Measurements from ENCODE around the gene PGM1.

PGM1 gene

DNA sequence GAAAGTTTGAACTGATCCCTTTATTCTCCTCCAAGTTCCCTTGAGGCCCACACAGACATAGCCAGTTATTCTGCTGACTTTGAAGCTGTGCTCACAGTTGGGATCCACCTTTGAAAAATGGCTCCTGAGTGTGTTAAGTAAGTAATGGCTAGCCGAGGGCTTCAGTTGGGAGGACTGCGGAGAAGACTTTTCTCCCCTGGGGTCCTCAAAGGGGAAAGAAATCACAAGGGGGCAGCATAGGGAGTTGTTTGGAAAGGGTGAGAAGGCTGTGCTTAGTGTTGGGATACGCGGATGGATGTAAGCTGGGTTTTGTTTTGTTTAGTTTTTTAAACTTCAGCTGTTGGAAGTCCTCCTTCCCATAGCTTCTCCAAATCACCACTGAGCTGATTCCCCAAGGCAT lies 8.3 kb downstream of the PGM1 start:
- DNase-seq: no peak

DNA sequence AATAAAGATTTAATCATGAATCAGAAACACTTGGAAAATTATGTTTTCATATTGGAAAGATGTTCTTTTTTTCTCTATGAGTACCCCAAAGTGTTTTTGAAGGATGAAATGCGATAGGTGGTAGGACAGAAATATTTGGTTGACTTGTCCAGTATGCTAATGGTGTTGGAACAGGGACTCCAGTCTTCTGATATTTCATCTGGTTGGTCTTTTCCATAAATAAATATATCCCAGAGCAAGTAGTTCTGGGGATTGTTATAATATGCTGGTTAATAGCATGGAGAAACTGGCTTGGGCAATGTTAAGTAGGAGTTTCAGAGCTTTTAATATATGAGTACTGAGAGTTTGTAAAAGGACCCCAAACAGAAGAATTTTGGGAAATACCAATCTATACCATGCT lies 8.7 kb downstream of the PGM1 start:
- DNase-seq: no peak

DNA sequence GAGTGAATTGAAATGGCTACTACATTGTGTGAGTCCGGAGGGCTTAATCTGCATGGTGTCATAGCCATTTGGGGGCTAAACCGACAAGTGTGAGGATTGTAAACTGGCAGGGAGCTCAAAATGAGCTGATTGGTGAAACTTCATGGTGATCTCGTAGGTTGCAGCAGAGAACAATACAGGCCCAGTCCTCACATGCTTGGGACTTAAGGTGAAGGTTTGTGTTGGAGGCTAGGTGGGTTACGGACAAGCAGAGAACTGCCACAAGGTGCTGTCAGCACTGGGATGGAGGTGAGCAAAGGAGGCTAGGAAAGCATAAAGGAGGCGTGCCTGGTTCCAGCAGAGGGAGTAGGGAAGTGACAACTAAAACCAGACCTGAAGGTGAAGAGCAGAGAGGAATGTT lies 9.4 kb downstream of the PGM1 start:
- DNase-seq: no peak

DNA sequence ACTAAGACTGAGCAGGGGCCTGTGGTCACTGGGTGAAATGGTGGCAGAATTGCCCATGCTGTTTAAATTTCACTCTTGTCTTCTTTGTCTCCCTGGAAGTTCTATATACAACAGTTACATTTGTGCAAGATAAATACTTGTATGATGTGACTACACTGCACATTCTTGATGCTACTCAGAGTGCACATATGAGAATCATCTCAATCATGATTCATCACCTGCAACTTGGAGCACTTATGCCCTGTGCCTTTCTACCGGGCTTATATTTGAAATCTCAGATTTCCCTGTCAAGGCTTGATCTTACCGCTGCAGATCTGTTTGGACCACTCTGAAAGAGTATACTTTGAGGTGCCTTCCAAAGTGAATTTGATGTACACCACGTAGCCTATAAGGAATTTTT lies 10.6 kb downstream of the PGM1 start:
- no peak for DNase-seq

DNA sequence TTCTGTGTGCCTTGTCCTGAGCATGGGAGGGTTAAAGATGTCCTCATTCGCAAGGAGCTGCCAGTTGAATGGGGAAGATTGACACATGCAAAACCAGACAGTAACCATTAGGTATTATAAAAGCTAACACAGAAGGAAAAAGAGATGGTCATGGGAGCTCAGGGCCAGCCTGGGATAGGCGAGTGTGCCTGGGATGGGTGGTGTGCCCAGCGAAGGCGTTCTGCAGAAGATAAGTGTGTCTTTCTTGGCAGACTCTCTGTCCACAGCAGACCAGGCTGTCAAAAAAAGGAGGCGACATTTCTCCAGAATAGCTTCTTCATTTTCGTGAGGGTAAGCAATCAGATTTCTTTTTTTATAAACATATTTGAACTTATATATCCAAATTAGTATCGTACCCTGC lies 14.1 kb downstream of the PGM1 start:
- DNase-seq: no peak

DNA sequence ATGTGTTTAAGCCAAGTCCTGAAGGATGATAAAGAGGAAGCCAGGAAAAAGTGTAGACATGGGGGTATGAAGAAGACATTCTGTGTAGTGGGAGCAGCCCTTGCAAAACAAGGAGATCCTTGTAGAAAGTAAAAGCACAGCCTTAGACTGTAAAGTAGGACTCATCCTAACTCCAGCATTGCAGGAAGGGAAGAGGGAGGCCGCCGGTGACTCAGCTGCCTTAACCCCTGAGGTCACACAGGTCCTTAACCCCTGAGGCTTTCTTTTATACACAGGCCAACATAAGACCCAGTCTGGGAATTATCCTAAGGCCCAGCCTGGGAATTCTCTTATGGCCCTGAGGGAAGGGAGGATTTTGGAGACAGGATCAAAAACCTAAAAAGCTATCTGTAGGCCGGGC lies 18.0 kb downstream of the PGM1 start:
- DNase-seq: no peak

DNA sequence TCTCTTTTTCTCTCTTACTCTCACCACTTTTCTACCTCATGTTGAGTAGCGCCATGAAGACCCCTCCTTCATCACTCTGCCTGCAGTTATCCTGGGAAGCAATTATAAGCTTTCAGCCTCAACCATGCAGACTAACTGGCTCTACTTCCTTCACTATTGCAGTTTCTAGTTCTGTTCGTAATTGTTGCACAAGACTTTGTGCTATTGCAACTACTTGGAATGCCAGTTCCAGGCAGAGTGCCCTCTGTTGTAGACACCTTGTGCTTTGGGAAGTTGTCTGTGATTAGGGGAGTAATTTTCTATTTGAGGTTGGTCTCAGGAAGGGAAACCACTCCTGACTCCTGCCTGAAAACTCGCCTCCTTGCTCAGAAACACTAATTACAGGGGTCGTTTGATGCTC lies 19.4 kb downstream of the PGM1 start:
- DNase-seq: no peak

DNA sequence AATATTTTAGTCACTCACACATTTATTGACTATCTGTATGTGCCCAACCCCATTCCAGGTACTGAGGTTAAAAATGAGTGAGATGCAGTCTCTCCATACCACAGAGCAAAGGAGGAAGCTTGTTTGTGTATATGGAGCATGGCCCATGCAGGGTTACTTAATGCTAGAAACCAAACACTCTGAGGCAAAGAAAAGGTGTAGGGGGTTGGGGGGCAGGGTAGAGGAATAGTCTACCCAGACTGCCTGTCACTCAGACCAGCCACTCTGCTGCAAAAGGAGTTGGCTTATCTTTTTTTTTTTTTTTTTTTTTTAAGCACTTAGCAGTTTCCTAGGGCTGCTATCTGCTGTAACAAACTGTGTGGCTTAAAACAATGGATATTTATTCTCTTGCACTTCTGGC lies 19.8 kb downstream of the PGM1 start:
- DNase-seq: no peak

DNA sequence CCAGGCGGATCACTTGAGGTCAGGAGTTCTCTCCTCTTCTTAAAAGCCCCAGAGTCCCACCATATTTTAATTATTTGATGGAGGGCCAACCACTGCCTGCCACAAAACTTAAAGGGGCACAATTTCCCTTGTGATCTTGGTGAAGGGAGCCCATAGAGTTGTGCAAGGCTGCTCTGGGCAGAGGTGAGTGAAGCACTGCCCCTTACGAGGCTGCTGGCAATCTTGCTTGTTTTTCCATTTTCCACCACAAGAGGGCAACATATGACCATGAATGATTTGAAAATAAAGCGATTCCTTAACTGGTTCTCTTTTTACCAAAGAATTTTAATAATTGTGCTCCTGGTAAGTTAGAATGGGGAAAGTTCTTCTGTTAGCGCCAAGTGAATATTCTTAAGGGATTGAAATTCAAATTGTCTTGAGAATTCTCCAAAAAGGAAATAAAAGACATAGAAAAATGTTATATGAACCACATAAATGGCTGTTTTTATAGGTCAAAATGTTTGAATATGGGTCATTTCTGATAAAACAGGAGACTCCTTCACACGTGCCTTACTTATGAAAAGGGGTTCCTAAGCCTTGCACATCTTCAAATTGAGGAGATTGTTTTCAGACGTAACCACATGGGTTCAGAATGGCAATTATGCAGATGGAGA lies 22.7 kb downstream of the PGM1 start:
- DNase-seq: peak; percentile 20 to 63

DNA sequence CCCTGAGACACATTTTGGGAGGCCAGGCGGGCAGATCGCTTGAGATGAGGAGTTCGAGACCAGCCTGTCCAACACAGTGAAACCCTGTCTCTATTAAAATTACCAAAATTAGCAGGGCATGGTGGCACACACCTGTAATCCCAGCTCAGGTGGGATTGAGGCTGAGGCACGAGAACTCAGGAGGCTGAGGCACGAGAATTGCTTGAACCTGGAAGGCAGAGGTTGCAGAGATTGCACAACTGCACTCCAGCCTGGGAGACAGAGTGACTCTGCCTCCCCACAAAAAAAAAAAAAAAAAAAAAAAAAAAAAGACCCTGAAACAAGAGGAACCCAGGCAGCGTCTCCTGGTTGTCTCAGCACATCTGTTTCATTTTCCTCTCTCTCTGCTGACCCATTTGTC lies 24.2 kb downstream of the PGM1 start:
- no peak for DNase-seq

DNA sequence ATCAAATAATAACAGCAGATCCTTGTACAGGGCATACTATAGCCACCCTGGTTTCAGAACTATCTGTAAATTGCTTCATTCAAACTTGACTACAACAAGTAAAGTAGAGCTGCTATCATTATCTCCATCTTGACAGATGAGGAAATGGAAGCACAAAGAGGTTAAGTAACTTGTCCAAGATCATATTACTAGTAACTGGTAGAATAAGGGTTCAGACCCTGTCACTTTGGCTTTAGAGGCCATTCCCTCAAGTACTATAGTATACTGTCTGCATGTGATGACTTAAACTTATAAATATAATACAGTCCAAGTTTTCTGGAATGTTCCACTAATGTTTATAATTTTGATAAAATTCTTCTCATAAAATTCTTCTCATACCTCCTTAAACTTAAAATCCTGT lies 24.8 kb downstream of the PGM1 start:
- DNase-seq: no peak

DNA sequence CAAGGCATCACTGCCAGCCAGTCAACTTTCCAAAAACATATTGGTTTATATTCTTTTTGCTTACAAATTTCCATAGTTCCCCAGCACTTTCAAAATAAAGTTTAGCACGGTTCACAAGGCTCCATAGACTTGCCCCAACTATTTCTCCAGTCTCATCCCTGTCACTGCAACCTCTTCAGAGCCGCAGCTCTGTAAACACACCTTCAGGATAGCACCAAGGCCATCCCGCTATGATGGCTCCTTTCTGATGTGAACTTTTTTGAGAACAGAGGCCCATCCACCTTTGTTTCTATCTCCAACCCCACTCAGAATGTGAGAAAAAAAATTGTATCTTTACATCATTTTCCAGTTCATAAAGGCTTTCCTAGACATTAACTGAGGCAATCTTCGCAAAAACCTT lies 26.3 kb downstream of the PGM1 start:
- no peak for DNase-seq

DNA sequence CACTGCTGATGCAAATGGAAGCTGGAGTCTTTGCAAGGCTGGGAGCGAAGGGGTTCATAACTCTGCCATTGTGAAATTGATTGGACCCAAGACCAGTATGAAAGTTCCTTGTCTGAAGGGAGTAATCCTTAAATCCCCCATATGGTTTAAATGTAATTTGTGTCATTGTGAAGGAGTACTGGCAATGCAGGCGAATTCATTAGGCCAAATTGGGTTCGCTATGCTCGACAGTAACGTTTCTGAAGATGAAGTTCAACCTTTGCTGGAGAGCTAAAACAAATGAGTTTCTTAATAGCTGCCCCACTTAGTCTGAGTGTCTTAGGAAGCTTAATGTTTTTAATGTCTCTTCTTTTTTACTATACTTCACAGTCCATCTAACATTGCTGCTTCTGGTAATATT lies 27.5 kb downstream of the PGM1 start:
- no peak for DNase-seq

DNA sequence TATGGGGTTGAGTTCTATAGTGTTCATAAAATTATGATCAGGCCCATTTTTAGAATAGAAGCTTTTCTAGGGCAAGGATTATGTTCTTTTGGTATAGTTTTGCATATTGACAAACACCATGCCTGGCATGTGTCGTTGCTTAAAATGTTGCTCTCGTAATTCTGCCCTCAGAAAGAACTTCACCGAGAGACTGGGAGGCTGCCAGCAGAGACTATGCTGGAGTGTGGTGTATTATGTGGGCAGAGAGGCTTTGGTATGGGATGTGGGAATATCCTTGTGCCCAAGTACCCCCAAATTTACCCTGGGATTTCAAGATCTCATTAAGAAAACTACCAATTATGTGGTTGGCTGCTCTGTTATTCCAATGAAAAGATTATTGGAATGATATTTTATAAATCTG lies 27.9 kb downstream of the PGM1 start:
- no peak for DNase-seq

DNA sequence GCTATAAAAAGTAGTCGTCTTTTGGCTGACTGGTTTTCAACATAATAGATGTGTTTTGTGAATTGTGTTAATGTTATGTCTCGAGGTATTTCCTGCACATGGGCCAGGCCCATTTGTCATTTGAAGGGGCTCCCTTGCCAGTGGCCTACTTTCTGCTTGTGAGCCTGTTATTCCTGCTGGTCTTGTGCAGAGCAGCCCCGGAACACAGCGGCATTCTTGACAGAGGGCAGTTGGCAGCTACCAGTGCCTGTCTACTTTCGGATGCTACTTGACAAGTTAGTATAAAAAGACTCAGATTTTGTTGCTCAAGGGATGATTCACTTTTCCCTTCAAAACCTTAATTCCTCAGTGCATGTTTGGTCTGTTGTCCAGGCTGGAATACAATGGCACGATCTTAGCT lies 28.5 kb downstream of the PGM1 start:
- DNase-seq: no peak

DNA sequence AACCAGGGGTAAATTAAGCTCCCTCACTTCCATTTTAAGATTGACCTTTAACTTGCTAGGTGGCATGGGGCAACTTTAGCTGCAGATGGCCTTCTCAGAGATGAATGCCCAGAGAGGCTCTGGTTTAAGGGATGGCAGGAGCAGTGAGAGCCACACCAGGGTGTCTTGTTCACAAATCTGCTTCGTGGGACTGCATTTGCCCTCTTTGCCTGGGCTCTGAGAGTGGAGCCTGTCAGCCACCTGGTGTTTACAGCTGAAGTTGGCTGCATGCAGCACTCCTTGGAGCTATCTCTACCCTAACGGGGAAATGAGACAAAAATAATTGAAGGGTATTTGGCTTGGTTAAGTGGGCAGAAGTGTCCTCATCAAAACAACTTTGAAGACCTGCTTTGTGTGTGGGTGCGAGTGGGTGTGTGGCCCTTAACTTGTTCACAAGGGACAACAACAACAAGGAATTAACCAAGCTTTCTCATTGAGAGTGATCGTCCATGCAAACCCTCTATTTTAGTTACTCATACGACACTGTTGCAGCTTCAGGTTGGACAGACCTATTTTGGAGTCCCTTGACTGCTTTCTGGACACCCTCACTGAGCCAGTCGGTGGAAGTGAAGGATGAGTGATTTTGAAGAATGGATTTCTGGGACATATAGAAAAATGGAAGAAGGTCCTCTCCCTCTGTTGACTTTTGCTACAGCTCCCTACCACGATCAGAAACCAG lies 29.8 kb downstream of the PGM1 start:
- DNase-seq: no peak

DNA sequence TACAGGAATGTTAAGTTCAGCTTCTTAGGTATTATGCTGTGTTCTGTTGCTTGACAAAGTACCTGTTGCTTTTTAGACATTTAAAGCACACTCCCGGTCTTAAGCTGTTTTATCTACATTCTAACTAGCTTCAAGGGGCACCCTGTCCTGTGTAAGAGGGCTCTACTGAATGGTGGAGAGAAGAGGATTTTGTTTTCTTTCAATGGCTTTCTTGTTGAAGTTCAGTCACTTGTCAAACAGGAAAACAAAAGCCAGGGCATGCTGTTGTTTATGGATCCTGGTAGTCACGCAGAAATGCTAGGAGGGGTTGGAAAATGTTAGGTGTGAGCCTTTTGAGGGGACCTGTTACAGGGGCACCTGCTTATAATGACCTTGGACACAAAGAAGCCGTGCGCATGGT lies 30.7 kb downstream of the PGM1 start:
- DNase-seq: no peak

DNA sequence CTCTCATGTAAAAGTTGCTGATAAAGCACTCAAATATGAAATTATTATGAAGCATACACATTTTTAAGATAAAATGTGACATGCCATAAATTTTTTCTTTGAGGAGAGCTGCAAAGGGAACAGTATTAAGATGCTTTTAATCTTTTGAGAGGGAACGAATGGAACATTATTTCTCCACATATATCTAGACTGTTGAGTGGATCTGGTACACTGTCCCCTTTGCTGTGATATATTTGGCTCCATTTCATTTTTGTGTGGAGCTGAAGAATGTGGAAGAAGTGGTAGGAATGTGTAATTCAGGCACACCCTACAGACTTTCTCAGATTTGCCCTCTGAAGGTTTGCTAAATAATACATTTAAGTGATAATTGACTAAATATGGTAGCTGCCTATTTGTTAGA lies 31.7 kb downstream of the PGM1 start:
- DNase-seq: no peak

DNA sequence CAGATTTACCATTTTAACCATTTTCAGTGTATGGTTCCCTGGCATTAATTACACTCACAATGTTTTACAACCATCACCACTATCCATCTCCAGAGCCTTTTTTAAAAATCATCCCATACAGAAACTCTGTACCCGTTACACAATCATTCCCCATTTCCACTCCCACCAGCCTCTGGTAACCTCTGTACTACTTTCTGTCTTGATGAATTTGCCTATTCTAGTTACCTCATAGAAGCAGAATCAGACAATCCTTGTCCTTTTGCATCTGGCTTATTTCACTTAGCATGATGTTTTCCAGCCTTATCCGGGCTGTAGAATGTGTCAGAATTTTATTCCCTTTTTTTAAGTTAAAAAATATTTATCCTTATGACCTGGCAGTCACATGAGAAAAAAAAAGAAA lies 33.0 kb downstream of the PGM1 start:
- no peak for DNase-seq

DNA sequence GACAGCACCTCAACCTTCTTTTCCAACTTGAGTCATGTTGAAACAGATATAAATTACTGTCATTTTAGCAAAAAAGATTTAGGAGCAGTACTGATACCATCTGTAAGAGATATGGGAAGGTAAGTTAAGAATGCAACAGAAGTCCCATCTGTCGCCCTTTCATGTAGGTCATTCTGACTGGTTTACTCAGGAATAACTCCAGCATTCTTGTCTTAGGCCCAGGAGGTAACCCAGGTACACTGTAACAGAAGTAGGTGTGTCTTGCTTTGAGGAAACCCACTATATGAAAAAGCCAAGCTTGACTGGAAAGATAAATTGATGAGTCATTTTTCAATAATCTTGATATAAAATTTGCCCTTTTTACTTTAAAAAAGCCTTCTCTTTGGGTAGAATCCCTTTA lies 35.4 kb downstream of the PGM1 start:
- DNase-seq: no peak

DNA sequence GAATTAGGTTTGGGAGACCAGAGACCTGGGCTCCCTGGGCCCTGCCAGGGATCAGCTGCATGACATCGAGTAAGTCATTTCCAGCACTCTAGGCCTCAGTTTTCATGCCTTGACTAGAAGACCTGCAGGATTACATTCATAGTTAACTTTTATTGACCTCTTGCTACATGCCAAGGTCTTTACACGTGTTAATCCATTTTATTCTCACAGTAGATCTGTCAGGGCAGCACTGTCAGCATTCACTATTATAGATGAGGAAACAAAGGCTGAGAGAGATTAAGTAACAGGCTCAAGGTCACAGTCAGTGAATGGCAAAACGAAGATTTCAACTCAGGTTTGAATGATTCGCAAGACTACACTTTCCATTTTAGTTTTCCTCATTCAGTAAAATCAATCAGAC lies 37.0 kb downstream of the PGM1 start:
- DNase-seq: no peak

DNA sequence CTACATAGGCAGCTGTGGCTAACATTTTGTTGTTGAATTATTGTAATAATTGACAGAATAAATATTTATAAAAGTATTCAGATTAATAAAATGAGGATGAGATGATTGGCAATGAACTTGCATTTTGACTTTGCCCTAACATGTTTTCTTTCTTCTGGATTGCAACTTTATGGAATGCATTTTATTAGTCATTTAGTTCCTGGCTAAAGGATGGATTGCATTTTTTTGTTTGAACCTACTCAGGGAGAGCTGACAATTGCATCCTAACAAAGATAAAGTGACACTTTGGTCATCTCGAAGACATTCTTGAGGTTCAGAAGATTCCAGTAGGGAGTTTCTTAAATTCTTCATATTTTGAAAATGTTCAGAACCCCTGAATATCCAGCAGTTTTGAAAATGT lies 37.5 kb downstream of the PGM1 start:
- no peak for DNase-seq

DNA sequence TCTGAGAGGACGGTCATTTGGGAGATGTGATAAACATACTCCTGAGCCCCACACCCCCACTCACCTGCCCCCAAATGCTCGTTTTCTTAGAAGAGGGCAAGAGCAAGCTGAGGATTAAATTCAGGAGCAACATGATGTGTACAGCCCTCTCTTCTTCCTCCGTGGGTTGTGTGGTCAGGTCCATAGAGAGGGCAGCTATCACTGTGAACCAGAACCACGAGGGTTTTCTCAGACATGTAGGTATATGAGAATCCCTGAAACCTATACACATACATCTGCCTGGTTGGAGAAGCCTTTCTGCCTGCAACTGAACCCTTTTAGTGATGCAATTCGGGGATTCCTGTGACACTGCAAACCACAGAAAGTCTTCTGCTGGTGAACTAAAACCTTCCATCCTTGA lies 38.9 kb downstream of the PGM1 start:
- DNase-seq: no peak

DNA sequence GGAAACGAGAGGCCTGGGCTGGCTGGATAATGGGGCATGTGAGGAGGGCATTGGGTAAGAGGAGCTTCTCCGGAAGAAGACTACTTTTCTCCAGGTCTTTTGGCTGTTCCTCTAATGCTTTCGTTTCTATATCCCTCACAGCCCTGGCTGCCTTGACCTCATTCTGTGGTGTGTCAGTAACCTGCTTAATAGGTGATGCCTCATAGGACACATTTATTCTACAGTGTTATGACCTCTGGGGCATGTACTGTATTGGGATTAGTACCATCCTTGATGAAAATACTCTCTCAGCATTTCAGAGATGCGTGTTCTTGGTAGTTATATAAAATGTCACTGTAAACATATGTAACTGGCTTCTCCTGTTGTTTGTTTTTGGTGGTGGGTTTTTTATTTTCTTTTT lies 40.1 kb downstream of the PGM1 start:
- no peak for DNase-seq

DNA sequence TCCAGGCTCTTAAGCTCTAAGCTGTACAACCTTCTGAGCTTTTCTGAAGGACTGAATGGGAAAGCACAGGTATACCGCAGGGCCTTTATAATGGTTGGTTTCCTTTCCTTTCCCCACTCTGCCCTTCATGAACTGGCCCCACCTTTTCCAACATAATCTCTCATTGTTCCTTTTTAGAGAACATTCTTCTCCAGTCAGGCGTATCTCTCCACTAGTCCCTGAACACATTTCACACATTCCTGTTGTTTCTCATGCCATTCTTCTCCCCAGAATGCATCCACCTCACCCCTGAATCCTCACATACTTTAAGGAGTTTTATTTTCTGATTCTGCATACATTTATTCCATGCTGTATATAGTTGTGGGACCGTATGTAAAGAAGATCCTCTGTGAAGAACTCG lies 41.3 kb downstream of the PGM1 start:
- no peak for DNase-seq

Measured in NCI-H1930 (cell line).